RWPE2 (cell line): ENCODE measurements around the gene DSCAM.
"Not testable (repeated sequence)": the region's sequence is repeated elsewhere in the genome, so short reads cannot be mapped to it uniquely, and the experiment has no call there.

Experiments
- ATAC-seq: fragments of 200-7000 bp; cut with Tn5 transposase; 3 replicates; pipeline ENCODE4 v1.9.1; 2021; ENCODE audit warnings: low read depth
- DNase-seq: peaks from one replicate; pipeline ENCODE4 v3.0.0-alpha.2; 2020; ENCODE audit warnings: low spot score
- H3K27ac ChIP-seq: fragments of 450-650 bp; 2 replicates; pipeline ENCODE4 v1.5.1; 2017; ENCODE audit warnings: mild to moderate bottlenecking; ENCODE audit not compliant: poor library complexity, severe bottlenecking
- H3K27me3 ChIP-seq: fragments of 250-450 bp; sonication (Bioruptor Pico); 2 replicates; pipeline ENCODE4 v1.5.1; 2021; ENCODE audit warnings: mild to moderate bottlenecking, moderate library complexity; ENCODE audit not compliant: insufficient read depth, poor library complexity, severe bottlenecking
- H3K36me3 ChIP-seq: fragments of 250-450 bp; sonication (Bioruptor Pico); 2 replicates; pipeline ENCODE4 v1.5.1; 2020; ENCODE audit warnings: low read depth, mild to moderate bottlenecking, moderate library complexity
- H3K4me1 ChIP-seq: fragments of 250-450 bp; sonication (Bioruptor Pico); 2 replicates; pipeline ENCODE4 v1.5.1; 2021; ENCODE audit warnings: mild to moderate bottlenecking, moderate library complexity; ENCODE audit not compliant: insufficient read depth, poor library complexity, severe bottlenecking
- H3K4me3 ChIP-seq: fragments of 250-450 bp; sonication (Bioruptor Pico); 2 replicates; pipeline ENCODE4 v1.5.1; 2021; ENCODE audit warnings: mild to moderate bottlenecking, moderate library complexity; ENCODE audit not compliant: severe bottlenecking
- H3K9me3 ChIP-seq: fragments of 250-450 bp; sonication (Bioruptor Pico); 2 replicates; pipeline ENCODE4 v1.5.1; 2021; ENCODE audit warnings: mild to moderate bottlenecking, moderate library complexity; ENCODE audit not compliant: severe bottlenecking
- TF ChIP-seq, protein P1 (sequence below): fragments of 450-650 bp; IDR thresholded peaks from one replicate; pipeline ENCODE4 v1.5.1; 2017; ENCODE audit warnings: mild to moderate bottlenecking, moderate library complexity; ENCODE audit not compliant: poor library complexity, severe bottlenecking

Gene DSCAM

DNA sequence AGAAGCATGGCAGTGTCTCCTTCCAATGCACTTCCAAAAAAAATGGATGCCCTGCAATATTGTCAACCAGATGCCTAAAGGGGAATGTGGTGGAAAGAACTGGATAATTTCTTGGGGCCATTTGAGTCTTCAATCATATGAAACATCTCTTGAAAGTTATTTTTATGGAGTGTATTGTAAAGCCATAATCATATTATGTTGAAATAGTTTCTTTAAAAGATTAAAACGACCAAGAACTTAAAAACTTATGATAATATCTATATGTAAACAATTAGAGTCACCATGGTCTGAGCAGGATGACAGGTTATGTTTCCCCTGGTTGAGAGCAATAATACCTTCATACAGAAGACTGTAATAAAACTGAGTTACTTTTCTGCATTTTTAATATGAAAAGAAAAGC, 522.6 kb downstream of the DSCAM start:
- Histone ChIP-seq H3K9me3 (no peaks in the 10 kb centered on the region), H3K27ac (no peak overlapping the region), H3K4me1 (no peaks in the 10 kb centered on the region), H3K36me3 (no peaks in the 10 kb centered on the region), H3K4me3 (no peak overlapping the region), H3K27me3 (no peaks in the 10 kb centered on the region)
- TF ChIP-seq, protein P1, sequence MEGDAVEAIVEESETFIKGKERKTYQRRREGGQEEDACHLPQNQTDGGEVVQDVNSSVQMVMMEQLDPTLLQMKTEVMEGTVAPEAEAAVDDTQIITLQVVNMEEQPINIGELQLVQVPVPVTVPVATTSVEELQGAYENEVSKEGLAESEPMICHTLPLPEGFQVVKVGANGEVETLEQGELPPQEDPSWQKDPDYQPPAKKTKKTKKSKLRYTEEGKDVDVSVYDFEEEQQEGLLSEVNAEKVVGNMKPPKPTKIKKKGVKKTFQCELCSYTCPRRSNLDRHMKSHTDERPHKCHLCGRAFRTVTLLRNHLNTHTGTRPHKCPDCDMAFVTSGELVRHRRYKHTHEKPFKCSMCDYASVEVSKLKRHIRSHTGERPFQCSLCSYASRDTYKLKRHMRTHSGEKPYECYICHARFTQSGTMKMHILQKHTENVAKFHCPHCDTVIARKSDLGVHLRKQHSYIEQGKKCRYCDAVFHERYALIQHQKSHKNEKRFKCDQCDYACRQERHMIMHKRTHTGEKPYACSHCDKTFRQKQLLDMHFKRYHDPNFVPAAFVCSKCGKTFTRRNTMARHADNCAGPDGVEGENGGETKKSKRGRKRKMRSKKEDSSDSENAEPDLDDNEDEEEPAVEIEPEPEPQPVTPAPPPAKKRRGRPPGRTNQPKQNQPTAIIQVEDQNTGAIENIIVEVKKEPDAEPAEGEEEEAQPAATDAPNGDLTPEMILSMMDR = no peak
- ATAC-seq (no peak), DNase-seq (no peak)

DNA sequence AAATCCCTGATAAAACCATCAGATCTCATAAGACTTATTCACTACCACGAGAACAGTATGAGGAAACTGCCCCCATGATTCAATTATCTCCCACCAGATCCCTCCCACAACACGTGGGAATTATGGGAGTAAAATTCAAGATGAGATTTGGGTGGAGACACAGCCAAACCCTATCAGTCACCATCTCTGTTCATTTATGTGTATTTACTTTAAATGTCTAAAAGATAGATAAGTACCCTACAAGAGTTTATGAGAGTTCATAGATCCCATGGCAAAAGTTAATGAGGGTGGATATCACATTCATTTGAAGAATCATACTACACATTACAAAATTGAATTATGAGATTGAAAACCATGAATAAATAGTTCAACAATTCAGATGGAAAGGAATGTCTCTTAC, 526.2 kb downstream of the DSCAM start:
- not testable (repeated sequence) for H3K27me3 ChIP-seq, ATAC-seq

DNA sequence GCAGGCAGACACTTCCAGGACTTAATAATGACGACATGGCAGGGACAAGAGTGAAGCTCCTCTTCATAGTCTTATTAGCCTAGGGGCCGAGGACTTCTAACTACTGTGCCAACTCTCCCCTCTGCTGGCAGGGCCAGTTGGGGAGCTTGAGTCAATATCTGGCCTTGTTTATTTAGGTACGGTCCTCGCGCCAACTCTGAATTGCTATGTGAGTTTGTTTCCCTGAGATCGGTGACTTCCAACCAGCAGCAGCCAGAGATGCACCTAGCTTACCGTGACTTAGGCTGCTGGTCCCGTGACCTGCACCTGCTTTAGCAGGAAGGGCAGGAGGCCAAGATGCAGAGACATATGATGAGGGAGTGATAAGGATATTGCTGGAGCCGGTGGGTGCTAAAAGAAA, 528.6 kb downstream of the DSCAM start:
- DNase-seq (no peak), ATAC-seq (no peak)
- Histone ChIP-seq H3K27ac (no peak overlapping the region), H3K9me3 (no peaks in the 10 kb centered on the region), H3K27me3 (no peaks in the 10 kb centered on the region), H3K4me3 (no peak overlapping the region), H3K4me1 (no peaks in the 10 kb centered on the region), H3K36me3 (no peaks in the 10 kb centered on the region)
- TF ChIP-seq, protein P1 = no peak

More for the DNA sequence above, 526.2 kb downstream of the DSCAM start:
- DNase-seq, H3K9me3 ChIP-seq, H3K4me1 ChIP-seq, H3K4me3 ChIP-seq, H3K36me3 ChIP-seq, H3K27ac ChIP-seq: not testable (repeated sequence)

DNA sequence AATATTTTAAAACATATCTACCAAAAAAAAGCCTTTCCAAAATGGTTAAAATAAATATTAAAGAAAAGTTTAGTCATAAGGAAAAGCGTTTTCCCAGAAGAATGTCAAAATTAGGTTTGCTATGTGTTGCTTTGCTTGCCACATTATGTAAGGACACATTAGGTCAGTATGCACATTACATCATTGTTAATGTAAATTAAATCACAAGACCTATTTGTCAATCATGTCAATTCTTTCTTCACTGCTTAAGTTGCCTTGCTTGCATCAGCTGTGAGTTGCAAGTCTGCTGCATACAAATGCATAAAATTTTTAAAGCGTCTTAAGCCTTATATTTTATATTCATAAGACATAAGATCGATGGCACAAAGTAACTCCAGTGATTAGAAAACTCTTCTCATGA, 530.9 kb downstream of the DSCAM start:
- H3K4me3 ChIP-seq = no peak overlapping the region
- no peaks in the 10 kb centered on the region for H3K9me3 ChIP-seq
- H3K4me1 ChIP-seq = no peaks in the 10 kb centered on the region
- ATAC-seq = no peak
- no peaks in the 10 kb centered on the region for H3K27me3 ChIP-seq
- no peak for DNase-seq
- H3K27ac ChIP-seq = no peak overlapping the region
- H3K36me3 ChIP-seq = no peaks in the 10 kb centered on the region
- TF ChIP-seq, protein P1 = no peak

DNA sequence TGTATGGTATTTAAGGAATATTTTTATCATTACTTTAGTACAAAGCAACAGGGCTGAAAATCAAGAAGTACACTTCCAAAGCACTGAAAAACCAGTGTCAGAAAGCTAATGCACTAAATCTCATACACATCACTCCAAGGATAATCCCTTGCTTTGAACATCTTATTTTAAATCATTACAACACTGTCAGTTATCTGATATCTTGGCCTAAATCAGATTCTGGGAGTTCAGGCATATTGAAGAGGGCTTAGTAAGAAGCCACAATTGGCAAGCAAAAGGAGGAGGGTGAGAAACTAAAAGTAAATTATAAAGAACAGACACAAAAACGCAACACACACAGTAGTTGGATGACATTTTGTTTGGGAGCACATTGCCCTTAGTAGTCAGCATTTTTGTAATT, 531.3 kb downstream of the DSCAM start:
- no peaks in the 10 kb centered on the region for H3K36me3 ChIP-seq
- TF ChIP-seq, protein P1 = no peak
- H3K27me3 ChIP-seq = no peaks in the 10 kb centered on the region
- no peaks in the 10 kb centered on the region for H3K4me1 ChIP-seq
- ATAC-seq (no peak), DNase-seq (no peak)
- H3K27ac ChIP-seq = no peak overlapping the region
- no peak overlapping the region for H3K4me3 ChIP-seq
- no peaks in the 10 kb centered on the region for H3K9me3 ChIP-seq
